Gastroesophageal sphincter (tissue), 3 donors: ENCODE measurements around the gene MIPOL1.
"Not testable (repeated sequence)": the region's sequence is repeated elsewhere in the genome, so short reads cannot be mapped to it uniquely, and the experiment has no call there.

Experiments used
- CTCF ChIP-seq, 4 experiments: fragments of 200-600 bp in 2 of 4; fragments of 450-650 bp in 2 of 4; sonication (generic) in 1 of 4; IDR thresholded peaks; one replicate each; pipeline ENCODE4 v1.5.1; 2017 to 2019; ENCODE audit warnings: antibody characterized with exemption in 4 of 4, mild to moderate bottlenecking in 2 of 4, moderate library complexity in 2 of 4
- EP300 ChIP-seq: sonication (generic); formaldehyde crosslinking; IDR thresholded peaks from one replicate; pipeline ENCODE4 v1.6.1; 2017; ENCODE audit warnings: antibody characterized with exemption, mild to moderate bottlenecking
- POLR2A ChIP-seq, 2 donors: fragments of 450-650 bp; IDR thresholded peaks; one replicate each; pipeline ENCODE4 v1.6.1; 2017; ENCODE audit warnings: antibody characterized with exemption in 2 of 2, mild to moderate bottlenecking in 2 of 2, moderate library complexity in 1 of 2
- POLR2AphosphoS5 ChIP-seq: sonication (generic); formaldehyde crosslinking; IDR thresholded peaks from one replicate; pipeline ENCODE4 v1.6.1; 2017; ENCODE audit warnings: antibody characterized with exemption

- not testable (repeated sequence) for TF ChIP-seq EP300; CTCF (IDR thresholded peaks at IDR 0.05); POLR2A (IDR thresholded peaks at IDR 0.05); POLR2AphosphoS5
These were observed 8.2 kb downstream of the MIPOL1 start for GRCh38 chr14:37205623-37206605.
